WTC11 (cell line): Measurements from ENCODE around the gene ITGA2. TPM values are rescaled to one million over a fixed set of nuclear protein-coding genes. Genes with fewer than 3 reads are reported as not detected.
A peak's percentile ranks its signal among the peaks of the same experiment; 100 is the strongest.

Source experiments
- ATAC-seq: fragments of 200-7000 bp; cut with Tn5 transposase; 2 replicates; pipeline ENCODE4 v1.10.0; 2021; ENCODE audit warnings: mild to moderate bottlenecking, moderate library complexity
- CTCF ChIA-PET: fragments of 300-600 bp; sonication (Branson Sonifier 250); formaldehyde crosslinking; loops from one replicate; lab custom pipeline; 2021; ENCODE audit warnings: antibody characterized with exemption; lab: Charles Lee
- POLR2A ChIA-PET: fragments of 350-600 bp; sonication (Branson Sonifier 250); formaldehyde crosslinking; loops from one replicate; lab custom pipeline; 2021; ENCODE audit warnings: antibody characterized with exemption; lab: Charles Lee
- DNase-seq: peaks from one replicate; pipeline ENCODE4 v3.0.0; 2021; ENCODE audit warnings: low spot score
- H3K27ac Mint-ChIP-seq: 2 replicates; pipeline ENCODE4 v1.8.0; 2021; ENCODE audit warnings: mixed read lengths
- H3K27me3 Mint-ChIP-seq: 2 replicates; pipeline ENCODE4 v1.8.0; 2021; ENCODE audit warnings: low read depth, mild to moderate bottlenecking, moderate library complexity, mixed read lengths
- H3K36me3 Mint-ChIP-seq: 2 replicates; pipeline ENCODE4 v1.8.0; 2021; ENCODE audit warnings: mixed read lengths
- H3K4me1 Mint-ChIP-seq: 2 replicates; pipeline ENCODE4 v1.8.0; 2022; ENCODE audit warnings: mixed read lengths
- H3K4me3 Mint-ChIP-seq: 2 replicates; pipeline ENCODE4 v1.8.0; 2021; ENCODE audit warnings: mild to moderate bottlenecking, moderate library complexity, mixed read lengths
- H3K9me3 Mint-ChIP-seq: 2 replicates; pipeline ENCODE4 v1.8.0; 2021; ENCODE audit warnings: mixed read lengths
- ATF1 ChIP-seq: sonication (generic); formaldehyde crosslinking; IDR thresholded peaks from 2 replicates; pipeline ENCODE4 v1.8.1; 2023; ENCODE audit warnings: mild to moderate bottlenecking, moderate library complexity, missing genetic modification reagents
- ATF3 ChIP-seq: sonication (generic); formaldehyde crosslinking; conservative IDR thresholded peaks from 2 replicates; pipeline ENCODE4 v1.8.1; 2022; ENCODE audit warnings: mild to moderate bottlenecking, missing genetic modification reagents
- CDX4 ChIP-seq: fragments of 250-450 bp; sonication (Bioruptor Pico); IDR thresholded peaks from 2 replicates; pipeline ENCODE4 v1.9.0; 2021; ENCODE audit warnings: moderate library complexity, mild to moderate bottlenecking, inconsistent platforms, borderline replicate concordance
- CREM ChIP-seq: sonication (generic); formaldehyde crosslinking; IDR thresholded peaks from 2 replicates; pipeline ENCODE4 v1.8.1; 2022; ENCODE audit warnings: mild to moderate bottlenecking, missing genetic modification reagents, moderate library complexity
- EMX1 ChIP-seq: fragments of 250-450 bp; sonication (Bioruptor Pico); IDR thresholded peaks from 2 replicates; pipeline ENCODE4 v1.8.0; 2021; ENCODE audit warnings: mild to moderate bottlenecking
- ERG ChIP-seq: fragments of 250-450 bp; sonication (Bioruptor Pico); IDR thresholded peaks from 2 replicates; pipeline ENCODE4 v1.8.0; 2021; ENCODE audit warnings: mild to moderate bottlenecking
- FOXJ3 ChIP-seq: sonication (generic); formaldehyde crosslinking; IDR thresholded peaks from 2 replicates; pipeline ENCODE4 v1.9.0; 2021; ENCODE audit warnings: missing genetic modification reagents, mild to moderate bottlenecking, borderline replicate concordance
- FOXK1 ChIP-seq: sonication (generic); formaldehyde crosslinking; IDR thresholded peaks from 2 replicates; pipeline ENCODE4 v1.8.0; 2022; ENCODE audit warnings: mild to moderate bottlenecking, moderate library complexity, missing genetic modification reagents
- JAZF1 ChIP-seq: fragments of 250-450 bp; sonication (Bioruptor Pico); IDR thresholded peaks from 2 replicates; pipeline ENCODE4 v1.9.0; 2021; ENCODE audit warnings: moderate library complexity, mild to moderate bottlenecking, inconsistent platforms
- MXD4 ChIP-seq: fragments of 250-450 bp; sonication (Bioruptor Pico); IDR thresholded peaks from 2 replicates; pipeline ENCODE4 v1.8.0; 2021; ENCODE audit warnings: mild to moderate bottlenecking, moderate library complexity, borderline replicate concordance
- NR2C2 ChIP-seq: sonication (generic); formaldehyde crosslinking; IDR thresholded peaks from 2 replicates; pipeline ENCODE4 v1.8.0; 2022; ENCODE audit warnings: mild to moderate bottlenecking, missing genetic modification reagents
- PRDM15 ChIP-seq: sonication (generic); formaldehyde crosslinking; IDR thresholded peaks from 2 replicates; pipeline ENCODE4 v1.8.0; 2022; ENCODE audit warnings: missing genetic modification reagents
- PREB ChIP-seq: sonication (generic); formaldehyde crosslinking; IDR thresholded peaks from 2 replicates; pipeline ENCODE4 v1.8.1; 2022; ENCODE audit warnings: mild to moderate bottlenecking, missing genetic modification reagents, moderate library complexity, borderline replicate concordance
- RORB ChIP-seq: fragments of 250-450 bp; sonication (Bioruptor Pico); IDR thresholded peaks from 2 replicates; pipeline ENCODE4 v1.9.0; 2021; ENCODE audit warnings: mild to moderate bottlenecking
- SMAD4 ChIP-seq: sonication (generic); formaldehyde crosslinking; IDR thresholded peaks from 2 replicates; pipeline ENCODE4 v1.8.0; 2022; ENCODE audit warnings: mild to moderate bottlenecking, missing genetic modification reagents
- SOX15 ChIP-seq: fragments of 250-450 bp; sonication (Bioruptor Pico); IDR thresholded peaks from 2 replicates; pipeline ENCODE4 v1.9.0; 2021; ENCODE audit warnings: mild to moderate bottlenecking
- TEAD1 ChIP-seq: sonication (generic); formaldehyde crosslinking; IDR thresholded peaks from 2 replicates; pipeline ENCODE4 v1.8.0; 2022; ENCODE audit warnings: mild to moderate bottlenecking, missing genetic modification reagents
- TP53 ChIP-seq: sonication (generic); formaldehyde crosslinking; IDR thresholded peaks from 2 replicates; pipeline ENCODE4 v1.8.1; 2023; ENCODE audit warnings: mild to moderate bottlenecking, missing genetic modification reagents
- ZBTB21 ChIP-seq: sonication (generic); formaldehyde crosslinking; IDR thresholded peaks from 2 replicates; pipeline ENCODE4 v1.8.1; 2023; ENCODE audit warnings: mild to moderate bottlenecking, missing genetic modification reagents, borderline replicate concordance
- ZBTB43 ChIP-seq: sonication (generic); formaldehyde crosslinking; IDR thresholded peaks from 2 replicates; pipeline ENCODE4 v1.8.1; 2023; ENCODE audit warnings: mild to moderate bottlenecking, missing genetic modification reagents
- ZNF121 ChIP-seq: sonication (generic); formaldehyde crosslinking; IDR thresholded peaks from 2 replicates; pipeline ENCODE4 v1.8.0; 2023; ENCODE audit warnings: missing genetic modification reagents
- ZNF317 ChIP-seq: sonication (generic); formaldehyde crosslinking; IDR thresholded peaks from 2 replicates; pipeline ENCODE4 v1.8.1; 2023; ENCODE audit warnings: low read depth, mild to moderate bottlenecking, moderate library complexity, missing genetic modification reagents, borderline replicate concordance
- ZNF396 ChIP-seq: fragments of 250-450 bp; sonication (Bioruptor Pico); IDR thresholded peaks from 2 replicates; pipeline ENCODE4 v1.8.0; 2021; ENCODE audit warnings: mild to moderate bottlenecking, moderate library complexity, borderline replicate concordance
- ZNF671 ChIP-seq: fragments of 250-450 bp; sonication (Bioruptor Pico); IDR thresholded peaks from 2 replicates; pipeline ENCODE4 v1.8.0; 2021; ENCODE audit warnings: mild to moderate bottlenecking
- total RNA-seq: library from RNA; stranded (reverse); gene quantifications from 3 replicates; pipeline ENCODE4 v1.2.3, GENCODE V29; 2021

Gene ITGA2
- total RNA-seq, 1 experiment from 2014 or later = 5.5 TPM

- TF ChIP-seq ZNF396 (no peak), SOX15 (CRISPR knock-in tag) (no peak), FOXK1 (CRISPR knock-in tag) (no peak), PREB (CRISPR knock-in tag) (no peak), ZBTB43 (no peak), FOXJ3 (no peak), RORB (no peak)
Observed at GRCh38 chr5:52977264-52977897, 11.8 kb upstream of the ITGA2 start (continued).

GRCh38 chr5:52981507-52981906 lies 7.6 kb upstream of the ITGA2 start:
- peaks cover 15% of the 10 kb centered on the region for H3K36me3 Mint-ChIP-seq
- CTCF ChIA-PET = no interaction called here
- TF ChIP-seq TEAD1 (CRISPR knock-in tag) = no peak
- TF ChIP-seq ZNF317 = no peak
- TF ChIP-seq ZNF671 (CRISPR knock-in tag) = no peak
- TF ChIP-seq SMAD4 (CRISPR knock-in tag) = no peak
- TF ChIP-seq JAZF1 (CRISPR knock-in tag) = no peak
- no peak for TF ChIP-seq MXD4 (CRISPR knock-in tag)
- TF ChIP-seq ATF1 (CRISPR knock-in tag) = no peak
- no peak for TF ChIP-seq EMX1
- no peak for TF ChIP-seq NR2C2 (CRISPR knock-in tag)
- no peak for TF ChIP-seq CDX4 (CRISPR knock-in tag)
- TF ChIP-seq, all 79 proteins: peak for 0
- Mint-ChIP-seq H3K27ac (no peak overlapping the region), H3K4me3 (no peak overlapping the region), H3K4me1 (peaks cover 16% of the 10 kb centered on the region), H3K9me3 (peaks cover 20% of the 10 kb centered on the region), H3K27me3 (peaks cover 3% of the 10 kb centered on the region)
- POLR2A ChIA-PET = no interaction called here
- no peak for DNase-seq
- no peak for ATAC-seq

GRCh38 chr5:52983731-52984636 lies 5.2 kb upstream of the ITGA2 start:
- H3K9me3 Mint-ChIP-seq = peaks cover 9% of the 10 kb centered on the region
- ATAC-seq = 0 out of 2 replicates have a peak, but pooled peaks have one; percentile 32
- CTCF ChIA-PET = no interaction called here
- no peak for TF ChIP-seq PRDM15 (CRISPR knock-in tag)
- TF ChIP-seq CREM (CRISPR knock-in tag) = no peak
- no peak for TF ChIP-seq ATF3 (CRISPR knock-in tag)
- no peak for TF ChIP-seq CDX4 (CRISPR knock-in tag)
- TF ChIP-seq TP53 (CRISPR knock-in tag) = no peak
- TF ChIP-seq ERG (CRISPR knock-in tag) = no peak
- no peak for TF ChIP-seq ZNF121 (CRISPR knock-in tag)
- no peak for TF ChIP-seq ZBTB21 (CRISPR knock-in tag)

More at GRCh38 chr5:52983731-52984636, 5.2 kb upstream of the ITGA2 start:
- no peak for DNase-seq
- Mint-ChIP-seq H3K27ac (peak overlapping the region; percentile 47; the same call in 1 of the 2 replicates), H3K27me3 (peaks cover 21% of the 10 kb centered on the region), H3K4me3 (no peak overlapping the region), H3K36me3 (no peaks in the 10 kb centered on the region), H3K4me1 (peaks cover 22% of the 10 kb centered on the region)
- POLR2A ChIA-PET = no interaction called here
